GM19240 (cell line): ENCODE data around the gene AGTRAP.

ENCODE experiments used
- DNase-seq: peaks from one replicate; pipeline ENCODE4 v3.0.0; 2011; ENCODE audit warnings: low spot score; ENCODE audit not compliant: insufficient read length

AGTRAP gene

DNA sequence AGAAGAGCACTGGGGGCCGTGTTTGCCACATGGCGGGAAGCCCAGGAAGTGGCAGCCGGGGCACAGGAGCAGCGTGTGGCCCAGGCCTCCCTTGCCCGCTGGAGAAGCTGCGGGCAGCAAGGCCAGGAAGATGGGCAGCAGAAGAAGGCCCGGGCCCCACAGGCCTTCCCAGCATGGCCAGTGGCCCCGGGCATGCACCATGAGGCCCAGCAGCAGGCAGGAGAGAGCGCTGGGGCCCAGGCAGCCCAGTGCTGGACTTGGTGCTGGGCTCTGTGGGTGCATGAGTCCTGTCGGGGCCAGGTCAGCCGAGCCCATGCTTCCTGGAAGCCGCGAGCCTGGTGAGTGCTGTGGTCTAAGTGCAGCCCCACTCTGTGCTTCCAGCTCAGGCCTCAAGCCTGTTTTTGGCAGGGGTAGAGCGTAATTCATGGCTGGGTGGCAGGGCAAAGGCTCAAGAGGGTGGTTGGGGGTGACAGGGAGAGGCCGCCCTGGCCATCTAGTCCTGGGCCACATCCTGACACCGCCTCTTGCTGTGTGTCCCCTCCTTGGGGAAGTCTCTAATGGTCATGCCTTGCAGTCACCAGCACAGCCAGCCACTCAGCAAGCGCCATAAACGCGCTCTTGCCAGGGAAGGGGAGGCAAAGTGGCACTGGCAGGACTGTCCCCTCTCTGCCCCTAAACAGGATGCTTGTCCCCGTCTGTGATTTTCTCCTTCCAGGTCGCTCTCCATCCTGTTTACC, 48.5 kb downstream of the AGTRAP start:
- no peak for DNase-seq

DNA sequence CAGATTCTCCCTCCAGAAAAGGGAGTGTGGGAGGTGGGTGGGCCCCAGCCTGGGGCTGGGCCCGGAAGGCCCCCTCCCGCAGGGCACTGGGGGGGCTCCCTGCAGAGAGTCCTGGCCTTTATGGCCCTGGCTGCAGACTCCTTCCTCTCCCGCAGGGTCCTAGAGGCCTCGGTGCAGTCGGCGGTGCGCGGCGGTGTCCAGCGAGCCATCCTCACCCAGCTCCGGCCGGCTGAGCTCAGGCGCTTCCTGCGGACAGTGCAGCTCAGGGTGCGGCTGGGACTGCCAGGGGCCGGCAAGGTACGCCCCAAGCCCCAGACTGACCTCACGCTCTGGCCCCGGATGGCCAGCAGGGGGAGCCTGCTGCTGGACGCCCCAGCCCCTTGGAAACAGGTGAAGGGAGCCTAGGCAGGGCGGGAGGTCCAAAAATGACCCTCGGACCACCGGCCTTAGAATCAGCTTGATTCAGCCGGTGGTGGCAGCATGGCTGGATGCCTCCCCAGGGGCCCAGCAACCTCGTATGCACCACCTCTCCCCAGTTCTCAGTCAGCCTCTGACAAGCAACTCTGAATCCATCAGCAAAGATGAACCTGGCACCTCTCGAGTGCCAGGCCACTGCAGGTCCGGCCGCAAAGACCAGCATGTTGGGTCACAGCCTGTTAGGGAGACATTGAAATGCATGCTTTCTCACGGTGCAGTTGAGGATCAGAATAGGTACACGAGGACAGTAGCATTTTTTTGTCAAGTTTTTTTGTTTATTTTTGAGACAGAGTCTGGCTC, 49.2 kb downstream of the AGTRAP start:
- DNase-seq = peak; percentile 65

DNA sequence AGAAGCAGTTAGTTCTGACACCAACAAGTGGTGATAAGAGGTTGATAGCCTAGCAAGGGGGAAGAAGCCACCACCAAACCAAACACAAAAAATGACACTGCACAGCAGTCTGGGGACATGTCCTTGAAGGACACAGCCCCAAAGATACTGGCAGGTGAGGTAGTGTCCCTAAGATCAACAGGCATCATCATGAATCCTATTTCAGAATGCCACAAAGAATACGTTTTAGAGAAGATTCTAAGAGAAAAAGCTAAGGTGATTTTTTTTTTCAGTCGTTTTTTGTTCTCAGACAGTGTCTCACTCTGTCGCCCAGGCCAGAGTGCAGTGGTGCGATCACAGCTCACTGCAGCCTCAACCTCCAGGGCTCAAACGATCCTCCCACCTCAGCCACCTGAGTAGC, 50.2 kb downstream of the AGTRAP start:
- DNase-seq = no peak

DNA sequence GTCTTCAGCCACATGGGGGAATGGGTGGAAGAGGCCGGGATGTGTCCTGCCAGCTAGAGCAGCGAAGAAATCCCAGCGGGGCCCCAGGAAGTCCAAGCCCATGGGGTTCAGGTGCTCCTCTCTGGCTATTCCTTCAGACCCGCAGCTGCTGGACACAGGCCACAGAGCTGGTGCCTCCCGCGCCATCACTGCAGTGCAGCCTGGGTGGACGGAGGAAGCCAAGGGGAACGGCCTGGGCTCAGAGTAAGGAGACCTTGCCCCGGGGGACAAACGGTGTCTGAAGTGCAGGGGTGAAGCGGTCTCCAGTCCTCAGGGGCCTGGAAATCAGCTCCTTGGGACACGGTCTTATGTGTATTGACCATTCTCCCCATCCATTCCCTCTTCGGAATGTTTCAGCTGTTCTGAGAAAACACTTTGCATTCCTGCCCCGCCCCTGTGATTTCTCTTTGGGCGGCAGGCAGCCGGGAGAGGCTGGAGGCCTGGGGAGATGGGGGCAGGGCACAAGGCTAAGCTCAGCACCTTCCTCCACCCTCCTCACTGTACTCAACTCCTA, 51.4 kb downstream of the AGTRAP start:
- DNase-seq = no peak

DNA sequence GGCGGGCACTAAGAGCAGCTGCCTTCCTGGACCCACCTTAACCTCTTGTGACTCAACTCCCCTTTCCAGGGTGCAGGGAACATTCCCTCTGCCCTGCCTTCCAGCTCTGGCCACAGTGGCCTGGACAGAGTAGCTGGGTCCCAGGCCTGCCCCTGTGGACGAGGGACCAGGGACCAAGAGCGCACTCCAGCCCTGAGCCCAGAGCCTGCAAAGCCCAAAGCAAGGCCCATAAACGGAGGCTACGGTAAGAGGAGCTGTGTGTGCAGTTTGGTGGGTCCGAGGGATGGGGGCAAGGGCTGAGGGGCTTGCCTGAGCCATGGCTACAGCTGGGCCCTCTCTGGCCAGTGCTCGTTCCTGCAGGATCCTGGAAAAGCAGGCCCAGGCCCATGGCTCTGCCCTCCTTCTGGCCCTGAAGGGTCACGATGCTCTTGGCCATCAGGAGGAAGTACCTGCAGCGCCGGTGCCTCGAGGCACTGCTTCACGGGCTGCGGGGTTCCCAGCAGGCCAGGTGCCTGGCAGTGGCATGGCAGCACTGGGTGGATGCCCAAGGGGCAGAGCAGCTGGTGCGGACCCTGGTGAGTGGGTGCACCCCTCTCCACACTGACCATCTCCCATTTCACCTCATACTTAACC, 52.0 kb downstream of the AGTRAP start:
- DNase-seq = no peak

DNA sequence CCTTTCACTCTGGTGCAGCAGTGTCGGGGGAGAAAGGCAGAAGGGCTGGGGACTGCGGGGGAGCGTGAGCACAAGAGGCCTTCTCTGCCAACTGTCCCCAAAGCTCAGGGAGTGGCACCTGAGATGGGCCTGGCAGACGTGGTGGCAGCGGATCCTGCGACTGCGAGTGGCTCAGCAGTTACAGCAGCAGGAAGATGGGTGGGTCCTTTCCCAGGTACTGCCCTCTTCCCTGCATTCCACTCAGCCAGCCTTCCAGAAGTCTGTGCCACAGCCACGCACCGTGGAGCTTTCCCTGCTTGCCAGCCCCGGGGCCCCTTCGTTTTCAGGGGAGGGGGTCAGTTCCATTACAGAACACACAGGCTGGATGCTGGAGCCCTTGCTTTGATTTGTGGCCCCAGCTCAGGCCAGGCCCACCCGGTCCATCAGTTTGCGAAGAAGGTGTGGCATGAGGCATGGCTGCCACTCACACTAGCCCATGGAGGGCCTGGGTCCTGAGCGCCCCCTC, 52.7 kb downstream of the AGTRAP start:
- DNase-seq = no peak

DNA sequence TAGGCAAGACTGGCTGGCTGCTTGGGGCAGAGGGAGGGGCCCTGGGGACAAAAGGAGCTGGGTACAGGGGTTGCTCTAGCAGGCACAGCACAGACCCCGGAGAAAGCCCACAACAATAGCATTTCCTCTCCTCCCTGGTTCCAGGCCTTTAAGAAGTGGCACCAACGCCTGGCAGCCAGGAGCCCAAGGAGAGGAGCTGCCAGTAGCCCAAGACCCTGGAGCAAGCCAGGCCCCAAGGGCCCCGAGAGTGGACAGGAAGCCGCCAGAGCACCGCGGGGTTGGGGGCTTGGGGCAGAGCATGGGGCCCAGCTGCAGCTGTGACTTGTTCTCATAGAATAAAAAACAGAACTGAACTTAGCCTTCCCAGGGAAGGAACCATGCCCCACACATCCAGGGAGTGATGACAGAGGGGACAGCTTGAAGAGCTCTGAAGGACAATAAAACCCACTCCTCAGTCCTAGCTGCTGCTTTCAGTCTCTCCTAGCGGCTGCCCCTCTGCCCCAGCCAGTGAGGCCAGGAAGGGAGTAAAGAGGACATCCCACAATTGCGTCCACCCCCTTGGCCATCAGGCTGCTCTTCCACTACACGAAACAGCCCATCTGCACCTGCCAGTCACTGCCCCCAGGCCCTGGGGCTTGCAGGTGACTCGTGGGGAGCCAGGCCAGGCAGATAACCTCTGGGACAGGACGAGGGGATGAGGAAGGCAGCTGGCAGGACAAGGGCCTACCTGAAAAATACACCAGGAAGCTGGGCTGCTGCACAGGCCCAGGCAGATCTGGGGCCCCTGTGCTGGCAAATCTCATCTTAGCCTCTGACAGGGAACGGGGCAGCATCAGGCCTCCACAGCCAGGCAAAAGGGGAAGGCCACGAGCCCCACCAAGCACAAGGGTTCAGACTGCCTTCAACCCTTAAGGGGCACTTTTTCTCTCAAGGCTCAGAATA, 53.5 kb downstream of the AGTRAP start:
- DNase-seq = no peak

DNA sequence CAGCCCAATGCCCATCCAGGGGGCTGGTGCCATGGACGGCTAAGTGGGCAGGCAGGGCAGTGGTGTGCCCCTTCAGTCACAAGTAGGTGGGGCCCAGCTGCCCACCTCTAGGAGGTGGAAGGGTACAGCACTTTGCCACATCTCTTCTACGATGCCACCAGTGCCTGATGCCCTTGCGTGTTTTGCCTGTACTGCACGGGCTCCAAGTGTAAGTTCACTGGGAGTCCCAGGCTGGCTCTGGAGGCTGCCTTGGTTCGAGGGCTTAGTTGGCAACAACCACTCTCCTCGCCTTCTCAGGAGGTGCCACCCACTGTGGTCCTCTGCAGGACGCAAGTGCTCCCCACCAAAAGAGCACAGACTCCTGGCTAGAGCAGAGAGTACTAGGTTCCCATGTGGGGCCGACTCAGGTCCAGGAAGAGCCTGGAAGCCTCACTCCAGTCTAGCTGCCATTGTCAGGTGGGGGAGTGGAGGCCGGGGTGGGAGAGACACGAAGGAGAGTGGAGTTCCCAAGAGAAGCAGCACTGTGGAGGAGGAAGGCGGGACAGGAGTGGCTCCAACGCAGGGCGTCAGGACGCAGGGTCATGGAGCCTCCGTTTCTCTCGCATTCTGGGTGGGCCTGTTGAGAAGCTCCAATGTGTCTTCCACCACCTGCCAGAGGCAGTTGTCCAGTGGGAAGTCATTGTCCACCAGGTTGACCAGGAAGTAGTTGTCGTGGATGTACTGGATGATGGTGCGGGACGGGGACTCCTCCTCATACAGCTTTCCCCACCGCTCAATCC, 54.4 kb downstream of the AGTRAP start:
- no peak for DNase-seq

DNA sequence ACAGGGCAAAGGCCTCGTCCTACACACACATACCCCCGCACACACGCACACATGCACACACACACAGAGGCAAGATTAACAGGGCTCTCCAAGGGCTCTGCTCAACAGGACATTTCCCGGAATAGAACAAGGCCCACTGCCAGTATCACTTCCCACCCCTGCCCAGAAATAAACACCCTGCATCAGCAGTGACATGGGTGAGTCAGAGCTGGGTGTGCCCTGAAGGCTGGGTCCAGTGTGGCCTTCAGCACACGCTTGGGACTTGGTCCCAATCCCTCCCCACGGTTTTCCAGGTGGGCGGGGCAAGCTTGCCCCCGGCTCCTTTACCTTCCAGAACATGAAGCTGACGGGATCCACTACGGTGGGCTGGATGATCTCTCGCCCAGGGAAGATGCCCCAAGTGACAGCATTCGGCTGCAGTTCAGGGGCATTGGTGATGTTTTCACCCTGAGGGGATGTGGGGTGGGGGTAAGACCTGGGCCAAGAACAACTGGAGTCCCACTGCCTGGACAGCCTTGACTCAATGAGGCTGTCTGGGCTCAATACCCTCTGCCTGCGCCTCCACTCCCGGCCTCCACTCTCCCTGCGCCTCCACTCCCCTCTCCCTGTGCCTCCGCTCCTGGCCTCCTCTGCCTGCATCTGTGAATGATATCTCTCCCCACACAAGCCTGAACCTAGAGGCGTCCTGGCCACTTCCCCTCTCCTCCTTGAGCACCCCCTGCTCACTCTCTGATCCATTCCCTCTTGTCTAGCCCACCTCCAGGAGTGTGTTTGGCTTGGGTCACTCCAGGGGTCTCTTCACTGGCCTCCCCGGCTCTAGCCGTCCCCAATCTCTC, 55.2 kb downstream of the AGTRAP start:
- no peak for DNase-seq

DNA sequence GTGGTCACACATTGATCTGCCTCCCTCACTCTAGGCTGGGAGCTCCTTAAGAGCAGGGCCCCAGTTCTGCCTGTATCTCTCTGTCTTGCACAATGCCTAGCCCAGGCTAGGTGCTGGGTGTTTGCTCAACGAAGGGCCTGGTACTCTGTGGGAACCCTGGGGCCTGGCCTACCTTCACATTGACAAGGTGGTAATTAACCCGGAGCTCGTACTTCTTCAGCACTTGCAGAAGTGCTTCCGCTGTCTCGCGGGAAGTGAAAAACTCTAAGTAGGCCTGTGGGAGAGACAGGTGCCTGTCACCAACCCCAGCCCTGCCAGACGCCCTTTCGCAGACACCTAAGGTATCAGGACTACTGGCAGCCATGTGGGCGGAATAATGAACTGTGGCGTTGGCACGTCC, 56.2 kb downstream of the AGTRAP start:
- no peak for DNase-seq

DNA sequence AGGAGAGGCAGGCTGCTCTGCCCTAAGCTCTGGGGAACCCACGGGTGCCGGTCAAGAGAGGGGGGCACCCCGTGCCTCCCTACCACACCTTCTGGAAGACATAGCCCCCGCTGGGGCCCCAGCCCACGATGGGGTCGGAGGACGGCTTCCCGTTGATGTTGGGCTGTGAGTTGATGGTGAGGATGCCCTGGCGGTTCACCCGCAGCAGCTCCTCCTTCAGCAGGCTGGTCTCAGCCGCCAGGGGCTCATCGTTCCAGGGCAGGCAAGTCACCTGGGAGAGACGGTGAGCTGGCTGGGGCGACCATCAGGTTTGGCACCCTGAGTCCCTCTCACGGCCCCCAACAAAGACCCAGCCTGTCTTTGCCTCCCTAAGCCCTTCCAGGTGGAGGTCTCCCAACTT, 57.9 kb downstream of the AGTRAP start:
- no peak for DNase-seq

DNA sequence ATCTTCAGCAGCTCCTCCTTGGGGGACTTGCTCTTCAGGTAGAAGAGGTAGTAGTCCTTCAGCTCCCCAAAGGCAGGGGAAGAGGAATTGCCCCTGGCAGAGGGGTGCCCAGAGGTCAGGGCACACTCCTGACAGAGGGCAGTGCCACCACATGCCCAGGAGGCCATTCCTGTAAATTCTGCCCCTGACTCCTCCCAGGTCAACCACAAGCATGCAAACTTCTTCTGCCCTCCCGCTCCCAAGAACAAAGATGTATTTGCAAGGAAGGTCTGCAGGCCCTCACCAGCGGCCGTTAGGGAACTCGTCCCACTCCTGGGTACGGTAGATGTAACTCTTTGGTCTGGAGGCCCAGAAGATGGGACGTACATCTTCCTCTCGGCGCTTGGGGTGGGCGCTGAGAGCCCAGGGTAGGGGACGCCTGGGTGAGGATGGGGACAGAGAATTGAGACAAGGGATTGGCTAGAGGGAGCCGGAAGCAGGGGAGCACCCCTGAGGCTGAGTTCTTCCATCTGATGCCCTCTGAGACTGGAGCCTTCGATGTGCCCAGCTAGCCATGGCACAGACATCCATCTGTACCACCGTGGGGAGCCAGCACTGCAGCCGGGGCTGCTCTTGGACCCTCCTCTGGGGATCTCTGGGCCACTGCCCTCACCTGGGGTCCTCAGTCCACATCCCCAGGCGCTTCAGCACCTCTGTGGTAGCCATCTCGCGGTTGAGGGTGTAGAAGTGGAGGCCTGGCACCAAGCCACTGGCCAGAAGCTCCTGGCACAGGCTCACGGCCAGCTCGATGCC, 58.7 kb downstream of the AGTRAP start:
- DNase-seq = no peak

DNA sequence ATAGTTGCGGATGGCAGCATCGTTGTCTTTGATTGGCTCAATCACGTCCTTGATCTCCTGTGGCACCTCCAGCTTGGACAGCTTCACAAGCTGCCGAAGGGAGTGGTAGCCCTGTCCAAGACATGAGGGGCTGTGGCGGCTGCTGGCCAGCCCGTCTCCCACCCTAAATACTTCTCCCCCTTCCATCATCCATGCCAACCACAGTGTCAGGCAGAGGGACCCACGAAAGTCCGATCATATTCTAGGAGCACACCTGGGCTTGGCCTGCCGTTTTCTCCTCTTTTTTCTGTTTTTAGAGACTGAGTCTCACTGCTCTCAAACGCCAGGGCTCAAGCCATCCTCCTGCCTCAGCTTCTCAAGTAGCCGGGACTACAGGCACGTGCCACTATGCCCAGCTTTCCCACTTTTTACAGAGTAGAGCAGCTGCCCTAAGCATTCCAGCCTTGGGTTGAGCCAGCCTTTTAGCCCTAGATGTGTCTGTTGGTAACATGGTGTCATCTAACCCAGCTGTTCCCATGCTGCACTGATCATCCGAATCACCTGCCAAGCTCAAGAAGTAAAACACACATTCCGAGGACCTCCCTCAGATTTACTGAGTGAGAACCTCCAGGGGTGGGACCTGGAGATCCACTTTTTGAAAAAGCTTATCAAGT, 59.4 kb downstream of the AGTRAP start:
- no peak for DNase-seq

DNA sequence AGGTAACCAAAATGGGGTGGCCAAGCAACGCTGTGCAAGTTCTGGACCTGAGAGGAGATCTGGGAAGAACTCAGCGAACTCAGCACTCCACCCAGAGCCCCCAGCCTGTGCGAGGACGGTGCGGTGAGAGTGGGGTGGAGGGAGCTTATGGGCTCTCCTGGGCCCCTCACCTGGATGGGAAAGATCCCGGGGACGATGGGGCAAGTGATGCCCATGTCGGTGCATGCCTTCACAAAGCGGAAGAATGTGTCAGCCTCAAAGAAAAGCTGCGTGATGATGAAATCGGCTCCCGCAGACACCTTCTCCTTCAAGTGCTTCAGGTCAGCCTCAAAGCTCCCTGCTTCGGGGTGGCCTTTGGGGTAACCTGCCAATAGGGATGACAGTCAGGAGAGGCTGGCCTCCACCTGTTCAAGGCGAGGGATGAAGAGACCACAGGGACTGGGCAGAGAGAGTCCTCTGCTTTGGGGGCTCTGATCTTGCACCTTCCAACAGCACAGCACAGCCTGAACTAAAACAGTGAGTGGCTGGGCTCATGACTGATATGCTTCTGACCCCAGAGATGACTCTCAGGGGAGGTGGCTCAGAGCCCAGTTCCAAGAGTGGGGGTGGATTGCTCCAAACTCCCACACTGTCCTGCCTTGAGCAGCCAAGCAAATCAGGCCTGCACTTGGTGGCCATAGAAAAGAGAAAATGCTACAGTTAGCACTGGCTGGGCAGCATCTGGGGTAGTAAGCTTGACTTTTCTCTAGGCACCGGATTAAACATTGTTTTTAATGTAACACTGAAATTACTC, 60.3 kb downstream of the AGTRAP start:
- DNase-seq = no peak

DNA sequence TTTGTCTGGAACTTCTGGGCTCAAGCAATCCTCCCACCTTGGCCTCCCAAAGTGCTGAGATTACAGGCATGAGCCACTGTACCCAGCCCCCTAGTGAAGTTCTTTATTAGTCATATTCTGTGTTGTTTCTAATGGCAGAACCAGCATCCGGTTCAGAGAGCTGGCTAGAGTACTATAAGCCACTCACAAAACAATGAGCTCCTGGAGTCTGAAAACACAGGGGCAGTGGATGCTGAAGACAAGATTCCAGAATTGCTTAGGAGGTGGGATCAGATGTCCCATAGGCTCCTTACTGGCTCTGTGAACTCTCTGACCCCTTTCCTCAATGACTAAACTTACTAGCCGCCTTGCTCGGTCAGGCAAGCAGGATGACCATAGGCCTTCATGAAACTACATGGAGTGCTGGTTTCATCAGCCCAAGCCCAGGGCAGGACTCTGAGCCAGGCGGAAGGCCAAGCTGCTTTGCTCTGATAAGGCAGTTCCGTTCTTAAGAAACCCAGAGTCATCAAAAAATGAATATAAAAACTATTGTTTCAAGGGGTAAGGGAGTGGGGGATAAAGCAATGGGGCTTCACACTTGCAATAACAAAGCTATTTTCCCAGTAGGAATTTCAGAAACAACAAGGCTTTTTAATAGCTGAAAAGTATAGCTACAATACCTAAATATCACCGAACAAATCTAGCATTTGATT, 61.7 kb downstream of the AGTRAP start:
- DNase-seq = no peak

DNA sequence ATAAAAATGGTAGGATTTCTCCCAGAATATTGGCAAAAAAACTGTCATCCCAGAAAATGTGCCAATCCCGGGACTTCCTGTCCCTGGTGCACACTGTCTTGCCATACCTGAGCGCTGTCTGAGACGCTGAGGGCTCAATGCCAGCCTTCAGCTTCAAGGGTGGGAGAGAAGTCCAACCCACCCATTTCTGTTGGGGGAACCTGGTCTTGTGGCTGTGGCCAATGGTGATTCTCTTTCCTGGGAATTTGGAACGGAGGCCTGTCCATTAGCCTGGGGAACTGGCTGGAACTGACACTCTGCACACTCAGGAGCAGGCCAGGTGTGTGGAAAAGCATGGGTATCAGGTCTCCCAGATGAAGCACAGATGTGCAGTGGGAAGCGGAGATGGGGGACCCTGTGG, 63.2 kb downstream of the AGTRAP start:
- DNase-seq = no peak
